HepG2 (cell line): Measurements from ENCODE around the gene HMGCS2. TPM values are rescaled to one million over a fixed set of nuclear protein-coding genes. Genes with fewer than 3 reads are reported as not detected.
A peak's percentile ranks its signal among the peaks of the same experiment; 100 is the strongest.

Experiments used
- ATAC-seq: fragments of 200-7000 bp; cut with Tn5 transposase; 3 replicates; pipeline ENCODE4 v1.9.1; 2020; ENCODE audit warnings: mild to moderate bottlenecking, moderate library complexity
- BruUV-seq: library from RNA; stranded (reverse); fragments of 400-500 nt; replicated peaks from 2 replicates; lab custom pipeline; 2021; lab: Mats Ljungman, UMichigan
- CTCF ChIA-PET: fragments of 300-600 bp; formaldehyde crosslinking; extraction: SDS; loops from one replicate; lab custom pipeline; 2021; ENCODE audit warnings: low total read pairs, inconsistent platforms, low intra/inter-chr PET ratio; lab: Yijun Ruan, JAX
- POLR2A ChIA-PET: fragments of 350-600 bp; sonication (Branson Sonifier 250); formaldehyde crosslinking; loops from one replicate; lab custom pipeline; 2020; ENCODE audit warnings: antibody characterized with exemption, inconsistent platforms; lab: Yijun Ruan, JAX
- DNase-seq: peaks from one replicate; pipeline ENCODE4 v3.0.0-alpha.2; 2015; ENCODE audit warnings: low spot score
- FAIRE-seq: peaks from 3 replicates; lab custom pipeline; 2011; peaks lifted over from hg19 to GRCh38; lab: Jason Lieb, UNC
- H2AFZ ChIP-seq: one replicate; pipeline ENCODE4 v1.6.1; 2011; ENCODE audit warnings: low read length, inconsistent platforms
- H3K27ac ChIP-seq: fragments of 300-600 bp; 3 replicates; pipeline ENCODE4 v1.8.0; 2011; ENCODE audit warnings: mixed run types, mild to moderate bottlenecking, mixed read lengths, low read length, inconsistent platforms; ENCODE audit not compliant: insufficient read depth; ENCODE audit errors: extremely low read length
- H3K27me3 ChIP-seq, 2 experiments: fragments of 200-600 bp in 1 of 2; 2 replicates in 1 of 2; 3 replicates in 1 of 2; pipeline versions ENCODE4 v1.6.0 to v1.8.0; 2011; ENCODE audit warnings: low read length in 2 of 2, mild to moderate bottlenecking in 2 of 2, moderate library complexity in 2 of 2, inconsistent platforms in 1 of 2; ENCODE audit not compliant: insufficient read depth in 2 of 2, control insufficient read depth in 1 of 2
- H3K36me3 ChIP-seq, 2 experiments: fragments of 200-600 bp in 1 of 2; replicated peaks in 1 of 2; 2 replicates in 1 of 2; 3 replicates in 1 of 2; pipeline versions ENCODE4 v1.5.1 to v1.8.0; 2011; ENCODE audit warnings: low read length in 2 of 2, inconsistent platforms in 1 of 2; ENCODE audit not compliant: insufficient read depth in 2 of 2, control insufficient read depth in 1 of 2
- H3K4me1 ChIP-seq: 2 replicates; pipeline ENCODE4 v1.5.1; 2012; ENCODE audit warnings: low read length, inconsistent platforms; ENCODE audit not compliant: insufficient read depth
- H3K4me2 ChIP-seq: 2 replicates; pipeline ENCODE4 v1.6.0; 2011; ENCODE audit warnings: low read depth, low read length, inconsistent platforms
- H3K4me3 ChIP-seq, 3 experiments: fragments of 200-600 bp in 1 of 3; sonication (generic), shearing (Covaris generic) in 1 of 3; replicated peaks in 1 of 3; 2 replicates each; pipeline ENCODE4 v1.5.1; 2011 to 2016; ENCODE audit warnings: low read length in 3 of 3, inconsistent platforms in 2 of 3, low read depth in 2 of 3, mild to moderate bottlenecking in 2 of 3, control low read depth in 1 of 3, mixed read lengths in 1 of 3; ENCODE audit not compliant: insufficient read depth in 1 of 3
- H3K79me2 ChIP-seq: one replicate; pipeline ENCODE4 v1.6.1; 2011; ENCODE audit warnings: low read length, inconsistent platforms; ENCODE audit not compliant: insufficient read depth
- H3K9ac ChIP-seq: 2 replicates; pipeline ENCODE4 v1.6.0; 2011; ENCODE audit warnings: mild to moderate bottlenecking, low read depth, low read length, inconsistent platforms; ENCODE audit not compliant: insufficient read depth
- H3K9me3 ChIP-seq: 2 replicates; pipeline ENCODE4 v1.5.1; 2012; ENCODE audit warnings: mild to moderate bottlenecking, low read length
- H4K20me1 ChIP-seq: 2 replicates; pipeline ENCODE4 v1.6.0; 2011; ENCODE audit warnings: inconsistent platforms, mild to moderate bottlenecking, low read length, moderate library complexity; ENCODE audit not compliant: insufficient read depth
- CHD2 ChIP-seq: IDR thresholded peaks from 2 replicates; pipeline ENCODE4 v1.6.1; 2011; ENCODE audit warnings: low read depth, low read length, improper control_type of control experiment
- KLF13 ChIP-seq: sonication (generic); formaldehyde crosslinking; IDR thresholded peaks from 2 replicates; pipeline ENCODE4 v1.4.0; 2020; ENCODE audit warnings: mild to moderate bottlenecking, missing genetic modification reagents
- MAZ ChIP-seq, 2 experiments: sonication (generic) in 1 of 2; formaldehyde crosslinking in 1 of 2; IDR thresholded peaks; 2 replicates each; pipeline versions ENCODE4 v1.5.0 to v1.6.1; 2012 to 2020; ENCODE audit warnings: low read depth in 2 of 2, mild to moderate bottlenecking in 2 of 2, borderline replicate concordance in 1 of 2, improper control_type of control experiment in 1 of 2, low read length in 1 of 2, missing genetic modification reagents in 1 of 2, moderate library complexity in 1 of 2
- MLLT10 ChIP-seq: sonication (generic); formaldehyde crosslinking; IDR thresholded peaks from 2 replicates; pipeline ENCODE4 v1.4.0; 2020; ENCODE audit warnings: missing genetic modification reagents
- MYC ChIP-seq: sonication (generic); formaldehyde crosslinking; IDR thresholded peaks from 2 replicates; pipeline ENCODE4 v1.9.0; 2021; ENCODE audit warnings: missing genetic modification reagents, borderline replicate concordance
- RBM22 ChIP-seq: fragments of 200-400 bp; formaldehyde crosslinking; optimal IDR thresholded peaks from 2 replicates; pipeline ENCODE3; 2017; ENCODE audit warnings: mild to moderate bottlenecking, low read length, moderate library complexity
- SIN3B ChIP-seq: fragments of 150-350 bp; IDR thresholded peaks from 2 replicates; pipeline ENCODE4 v1.6.1; 2014; ENCODE audit warnings: low read length
- SMARCE1 ChIP-seq: fragments of 450-650 bp; IDR thresholded peaks from 2 replicates; pipeline ENCODE4 v1.6.1; 2017; ENCODE audit warnings: borderline replicate concordance
- TAF15 ChIP-seq: fragments of 200-400 bp; formaldehyde crosslinking; IDR thresholded peaks from one replicate; pipeline ENCODE4 v1.6.1; 2018; ENCODE audit warnings: mild to moderate bottlenecking, low read depth, low read length; ENCODE audit not compliant: poor library complexity, severe bottlenecking
- ZNF20 ChIP-seq: sonication (generic); formaldehyde crosslinking; IDR thresholded peaks from 2 replicates; pipeline ENCODE4 v1.4.0; 2020; ENCODE audit warnings: mild to moderate bottlenecking, moderate library complexity, missing genetic modification reagents
- ZNF354B ChIP-seq: sonication (generic); formaldehyde crosslinking; IDR thresholded peaks from 2 replicates; pipeline ENCODE4 v1.8.0; 2022; ENCODE audit warnings: mild to moderate bottlenecking, missing genetic modification reagents
- ZNF441 ChIP-seq: sonication (generic); formaldehyde crosslinking; IDR thresholded peaks from 2 replicates; pipeline ENCODE4 v1.7.0; 2021; ENCODE audit warnings: missing genetic modification reagents, borderline replicate concordance
- WGBS: methylation state at CpG from one replicate; pipeline ENCODE4 v1.1.6; 2017; ENCODE audit warnings: low lambda C conversion rate; 5-methylcytosine and 5-hydroxymethylcytosine counted together
- in situ Hi-C: cut with HindIII; loops from 2 replicates; pipeline ENCODE4 v1.10.0; 2017; ENCODE audit warnings: low pct_unique_long_range_greater_than_20kb; ENCODE audit not compliant: extremely low pct_ligation_motif_present
- intact Hi-C: fragments of 100-400 bp; cut with micrococcal nuclease; formaldehyde crosslinking; loops from one replicate; pipeline ENCODE4 v1.10.0; 2022; ENCODE audit not compliant: unreplicated experiment
- polyA plus RNA-seq, 8 experiments: library from polyadenylated mRNA; depleted of rRNA in 3 of 8; stranded (reverse) in 7 of 8; unstranded in 1 of 8; fragments of >200 nt; fragmentation: Illumina TruSeq in 4 of 8; extraction: Trizol in 4 of 8; gene quantifications; 2 replicates each; pipeline versions ENCODE4 v1.2.1 to v1.2.3, GENCODE V29; 2011 to 2016; ENCODE audit warnings: low read depth in 4 of 8, missing spikeins in 1 of 8, mixed read lengths in 1 of 8; ENCODE audit not compliant: insufficient read depth in 1 of 8
- total RNA-seq, 5 experiments: library from RNA; depleted of rRNA; stranded (reverse); fragments of >200 nt; fragmentation: Illumina TruSeq; extraction: Trizol; gene quantifications; 2 replicates each; pipeline ENCODE4 v1.2.3, GENCODE V29; 2016; ENCODE audit warnings: low read depth in 1 of 5
- TF ChIP-seq, protein P1 (sequence below): sonication (generic); formaldehyde crosslinking; IDR thresholded peaks from 2 replicates; pipeline ENCODE4 v1.5.1; 2020; ENCODE audit warnings: missing genetic modification reagents, mild to moderate bottlenecking, borderline replicate concordance
- TF ChIP-seq, protein P2 (sequence below): sonication (generic); formaldehyde crosslinking; IDR thresholded peaks from 2 replicates; pipeline ENCODE4 v1.8.1; 2023; ENCODE audit warnings: mild to moderate bottlenecking, missing genetic modification reagents
- TF ChIP-seq, protein P3 (sequence below): sonication (generic); formaldehyde crosslinking; IDR thresholded peaks from 2 replicates; pipeline ENCODE4 v1.4.0; 2020; ENCODE audit warnings: missing genetic modification reagents, mild to moderate bottlenecking, borderline replicate concordance
- TF ChIP-seq, protein P4 (sequence below): sonication (generic); formaldehyde crosslinking; IDR thresholded peaks from 2 replicates; pipeline ENCODE4 v1.5.1; 2020; ENCODE audit warnings: missing genetic modification reagents, mild to moderate bottlenecking, borderline replicate concordance

Gene HMGCS2
- total and polyA plus RNA-seq, 2 of the 13 experiments (the other 11 are each of a cell fraction or from before 2014, with no cell fraction given): 0.44 to 1.5 TPM

DNA sequence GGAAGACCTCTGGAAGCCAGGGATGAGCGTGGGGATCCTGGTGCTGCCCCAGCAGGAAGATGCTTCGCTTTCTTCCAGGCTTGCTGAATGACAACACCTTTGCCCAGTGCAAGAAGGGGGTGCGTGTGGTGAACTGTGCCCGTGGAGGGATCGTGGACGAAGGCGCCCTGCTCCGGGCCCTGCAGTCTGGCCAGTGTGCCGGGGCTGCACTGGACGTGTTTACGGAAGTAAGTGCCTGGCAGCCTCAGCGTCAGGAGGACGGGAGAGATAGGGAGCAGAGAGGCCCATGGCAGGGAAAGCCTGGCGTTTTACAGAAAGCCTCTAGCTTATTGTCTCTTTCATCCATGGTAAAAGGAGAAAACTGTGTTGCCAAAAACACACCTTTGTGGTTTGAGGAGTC, 33.5 kb downstream of the HMGCS2 start (continued):
- TF ChIP-seq, protein P1, sequence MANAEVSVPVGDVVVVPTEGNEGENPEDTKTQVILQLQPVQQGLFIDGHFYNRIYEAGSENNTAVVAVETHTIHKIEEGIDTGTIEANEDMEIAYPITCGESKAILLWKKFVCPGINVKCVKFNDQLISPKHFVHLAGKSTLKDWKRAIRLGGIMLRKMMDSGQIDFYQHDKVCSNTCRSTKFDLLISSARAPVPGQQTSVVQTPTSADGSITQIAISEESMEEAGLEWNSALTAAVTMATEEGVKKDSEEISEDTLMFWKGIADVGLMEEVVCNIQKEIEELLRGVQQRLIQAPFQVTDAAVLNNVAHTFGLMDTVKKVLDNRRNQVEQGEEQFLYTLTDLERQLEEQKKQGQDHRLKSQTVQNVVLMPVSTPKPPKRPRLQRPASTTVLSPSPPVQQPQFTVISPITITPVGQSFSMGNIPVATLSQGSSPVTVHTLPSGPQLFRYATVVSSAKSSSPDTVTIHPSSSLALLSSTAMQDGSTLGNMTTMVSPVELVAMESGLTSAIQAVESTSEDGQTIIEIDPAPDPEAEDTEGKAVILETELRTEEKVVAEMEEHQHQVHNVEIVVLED (CRISPR knock-in tag): no peak
- TF ChIP-seq, protein P2, sequence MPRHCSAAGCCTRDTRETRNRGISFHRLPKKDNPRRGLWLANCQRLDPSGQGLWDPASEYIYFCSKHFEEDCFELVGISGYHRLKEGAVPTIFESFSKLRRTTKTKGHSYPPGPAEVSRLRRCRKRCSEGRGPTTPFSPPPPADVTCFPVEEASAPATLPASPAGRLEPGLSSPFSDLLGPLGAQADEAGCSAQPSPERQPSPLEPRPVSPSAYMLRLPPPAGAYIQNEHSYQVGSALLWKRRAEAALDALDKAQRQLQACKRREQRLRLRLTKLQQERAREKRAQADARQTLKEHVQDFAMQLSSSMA (CRISPR knock-in tag): no peak
- TF ChIP-seq SMARCE1 (no peak), MAZ (IDR thresholded peaks at IDR 0.05; ENCODE audit: borderline replicate concordance, low read depth, low read length) (no peak), MAZ (CRISPR knock-in tag; IDR thresholded peaks at IDR 0.05; ENCODE audit: low read depth) (no peak), ZNF354B (no peak), ZNF441 (CRISPR knock-in tag) (no peak), CHD2 (no peak), SIN3B (no peak)
- TF ChIP-seq, protein P3, sequence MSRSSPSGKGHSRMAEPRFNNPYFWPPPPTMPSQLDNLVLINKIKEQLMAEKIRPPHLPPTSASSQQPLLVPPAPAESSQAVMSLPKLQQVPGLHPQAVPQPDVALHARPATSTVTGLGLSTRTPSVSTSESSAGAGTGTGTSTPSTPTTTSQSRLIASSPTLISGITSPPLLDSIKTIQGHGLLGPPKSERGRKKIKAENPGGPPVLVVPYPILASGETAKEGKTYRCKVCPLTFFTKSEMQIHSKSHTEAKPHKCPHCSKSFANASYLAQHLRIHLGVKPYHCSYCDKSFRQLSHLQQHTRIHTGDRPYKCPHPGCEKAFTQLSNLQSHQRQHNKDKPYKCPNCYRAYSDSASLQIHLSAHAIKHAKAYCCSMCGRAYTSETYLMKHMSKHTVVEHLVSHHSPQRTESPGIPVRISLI (CRISPR knock-in tag): no peak

DNA sequence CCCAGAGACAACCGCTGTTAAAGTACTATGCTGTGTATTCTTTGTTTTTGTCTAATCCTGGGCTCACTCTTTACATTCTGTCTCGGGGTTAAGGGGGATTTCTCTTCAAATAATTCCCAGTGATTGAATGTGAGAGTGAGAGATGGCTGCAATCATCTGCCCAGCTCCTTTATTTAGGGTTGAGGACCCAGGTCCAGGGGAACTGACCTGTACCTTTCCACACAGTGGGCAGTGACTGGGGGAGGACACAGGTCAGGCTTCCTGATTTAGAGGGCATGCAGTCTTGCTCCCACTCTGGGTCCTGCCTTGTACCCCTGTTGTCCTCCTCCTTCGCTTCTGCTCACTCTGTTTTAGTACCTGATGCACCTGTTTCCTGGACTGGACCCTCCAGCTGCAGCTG, 35.0 kb downstream of the HMGCS2 start:
- WGBS: 97% methylated on average over 3 of the region's 3 CpGs
- Histone ChIP-seq H3K4me2 (no peak overlapping the region), H3K9me3 (no peaks in the 10 kb centered on the region), H3K4me3 (no peak overlapping the region), H3K9ac (no peak overlapping the region), H3K4me1 (peaks cover 43% of the 10 kb centered on the region), H2AFZ (no peak overlapping the region), H3K27ac (no peak overlapping the region)
- POLR2A ChIA-PET: interaction anchor here (1.0 to 1.9 kb wide), 3 partner anchors 9 to 21 kb away, joined by 3 to 6 read pairs (median 3); no protein-coding TSS in a partner anchor
- FAIRE-seq (no peak), ATAC-seq (no peak), DNase-seq (no peak)
- CTCF ChIA-PET: no interaction called here
- BruUV-seq: no TSS peak
- in situ Hi-C loops: no loop called here
- TF ChIP-seq MYC (CRISPR knock-in tag): no peak
- no peak for TF ChIP-seq MLLT10 (CRISPR knock-in tag)
- TF ChIP-seq, protein P4, sequence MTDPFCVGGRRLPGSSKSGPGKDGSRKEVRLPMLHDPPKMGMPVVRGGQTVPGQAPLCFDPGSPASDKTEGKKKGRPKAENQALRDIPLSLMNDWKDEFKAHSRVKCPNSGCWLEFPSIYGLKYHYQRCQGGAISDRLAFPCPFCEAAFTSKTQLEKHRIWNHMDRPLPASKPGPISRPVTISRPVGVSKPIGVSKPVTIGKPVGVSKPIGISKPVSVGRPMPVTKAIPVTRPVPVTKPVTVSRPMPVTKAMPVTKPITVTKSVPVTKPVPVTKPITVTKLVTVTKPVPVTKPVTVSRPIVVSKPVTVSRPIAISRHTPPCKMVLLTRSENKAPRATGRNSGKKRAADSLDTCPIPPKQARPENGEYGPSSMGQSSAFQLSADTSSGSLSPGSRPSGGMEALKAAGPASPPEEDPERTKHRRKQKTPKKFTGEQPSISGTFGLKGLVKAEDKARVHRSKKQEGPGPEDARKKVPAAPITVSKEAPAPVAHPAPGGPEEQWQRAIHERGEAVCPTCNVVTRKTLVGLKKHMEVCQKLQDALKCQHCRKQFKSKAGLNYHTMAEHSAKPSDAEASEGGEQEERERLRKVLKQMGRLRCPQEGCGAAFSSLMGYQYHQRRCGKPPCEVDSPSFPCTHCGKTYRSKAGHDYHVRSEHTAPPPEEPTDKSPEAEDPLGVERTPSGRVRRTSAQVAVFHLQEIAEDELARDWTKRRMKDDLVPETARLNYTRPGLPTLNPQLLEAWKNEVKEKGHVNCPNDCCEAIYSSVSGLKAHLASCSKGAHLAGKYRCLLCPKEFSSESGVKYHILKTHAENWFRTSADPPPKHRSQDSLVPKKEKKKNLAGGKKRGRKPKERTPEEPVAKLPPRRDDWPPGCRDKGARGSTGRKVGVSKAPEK (CRISPR knock-in tag): no peak
- peak; percentile 19 for TF ChIP-seq RBM22
- TF ChIP-seq ZNF20: no peak
- TF ChIP-seq KLF13 (CRISPR knock-in tag): no peak
- TF ChIP-seq TAF15: no peak
- TF ChIP-seq, all 625 proteins: peak for 1
- Histone ChIP-seq H3K27me3 (no peaks in the 10 kb centered on the region), H3K79me2 (no peaks in the 10 kb centered on the region), H4K20me1 (no peaks in the 10 kb centered on the region; the same call in none of the 2 replicates), H3K36me3 (peaks cover 39 to 97% of the 10 kb centered on the region in 2 experiments)
- intact Hi-C loops: no loop called here
